Panc1 (cell line): ENCODE results near the gene TSHZ3. TPM values are rescaled to one million over a fixed set of nuclear protein-coding genes. Genes with fewer than 3 reads are reported as not detected.

Source experiments
- ATAC-seq: fragments of 200-7000 bp; cut with Tn5 transposase; 2 replicates; pipeline ENCODE4 v1.9.1; 2020; ENCODE audit warnings: mild to moderate bottlenecking, moderate library complexity
- BruUV-seq: library from RNA; stranded (reverse); fragments of 400-500 nt; replicated peaks from 2 replicates; lab custom pipeline; 2021; lab: Mats Ljungman, UMichigan
- CTCF ChIA-PET: fragments of 300-600 bp; sonication (Branson Sonifier 250); formaldehyde crosslinking; loops from one replicate; lab custom pipeline; 2022; ENCODE audit warnings: antibody characterized with exemption; lab: Charles Lee
- POLR2A ChIA-PET: fragments of 300-600 bp; sonication (Branson Sonifier 250); formaldehyde crosslinking; loops from one replicate; lab custom pipeline; 2022; ENCODE audit warnings: antibody characterized with exemption; lab: Charles Lee
- DNase-seq: peaks from one replicate; pipeline ENCODE4 v3.0.0-alpha.2; 2010; ENCODE audit warnings: low read depth, low spot score
- H3K27ac ChIP-seq: 2 replicates; pipeline ENCODE4 v1.5.1; 2011; ENCODE audit warnings: mild to moderate bottlenecking, low read length, inconsistent platforms
- H3K27me3 ChIP-seq: fragments of 200-500 bp; sonication (Bioruptor generic); 2 replicates; pipeline ENCODE4 v1.6.0; 2014; ENCODE audit warnings: low read length, inconsistent platforms; ENCODE audit not compliant: control insufficient read depth, insufficient read depth
- H3K36me3 ChIP-seq: fragments of 200-500 bp; sonication (Bioruptor generic); 2 replicates; pipeline ENCODE4 v1.5.1; 2014; ENCODE audit warnings: inconsistent platforms, mild to moderate bottlenecking, low read length, moderate library complexity; ENCODE audit not compliant: control insufficient read depth, insufficient read depth
- H3K4me1 ChIP-seq: 2 replicates; pipeline ENCODE4 v1.5.1; 2011; ENCODE audit warnings: inconsistent platforms, mild to moderate bottlenecking, low read length, moderate library complexity; ENCODE audit not compliant: control insufficient read depth, insufficient read depth
- H3K4me3 ChIP-seq, 2 experiments: 2 replicates each; pipeline ENCODE4 v1.5.1; 2011 to 2012; ENCODE audit warnings: low read depth in 2 of 2, low read length in 2 of 2, mild to moderate bottlenecking in 2 of 2, inconsistent platforms in 1 of 2, moderate library complexity in 1 of 2
- H3K9me3 ChIP-seq: fragments of 200-500 bp; sonication (Bioruptor generic); 2 replicates; pipeline ENCODE4 v1.5.1; 2014; ENCODE audit warnings: low read depth, mild to moderate bottlenecking, inconsistent platforms, low read length, moderate library complexity; ENCODE audit not compliant: control insufficient read depth, insufficient read depth
- POLR2AphosphoS5 ChIP-seq: IDR thresholded peaks from 2 replicates; pipeline ENCODE4 v1.6.1; 2012; ENCODE audit warnings: mild to moderate bottlenecking, low read depth, low read length, moderate library complexity
- SIN3A ChIP-seq: IDR thresholded peaks from 2 replicates; pipeline ENCODE4 v1.6.1; 2012; ENCODE audit warnings: low read depth, mild to moderate bottlenecking, low read length, moderate library complexity, borderline replicate concordance; ENCODE audit not compliant: insufficient read depth
- TCF7L2 ChIP-seq: IDR thresholded peaks from 2 replicates; pipeline ENCODE4 v1.6.1; 2011; ENCODE audit warnings: mild to moderate bottlenecking, low read depth, low read length, inconsistent platforms
- in situ Hi-C: cut with HindIII; loops from 2 replicates; pipeline ENCODE4 v1.10.0; 2016; ENCODE audit warnings: low sequenced_read_pairs, low pct_unique_long_range_greater_than_20kb
- intact Hi-C: fragments of 100-400 bp; cut with micrococcal nuclease; formaldehyde crosslinking; loops from one replicate; pipeline ENCODE4 v1.10.0; 2022; ENCODE audit not compliant: unreplicated experiment
- total RNA-seq: library from RNA; stranded (reverse); gene quantifications from one replicate; pipeline ENCODE4 v1.2.1, GENCODE V29; 2021; ENCODE audit not compliant: unreplicated experiment
- TF ChIP-seq, protein P1 (sequence below): fragments of 450-650 bp; IDR thresholded peaks from 2 replicates; pipeline ENCODE4 v1.5.1; 2017; ENCODE audit warnings: mild to moderate bottlenecking
- TF ChIP-seq, protein P2 (sequence below), 2 experiments: IDR thresholded peaks; 2 replicates each; pipeline ENCODE4 v1.6.1; 2011 to 2012; ENCODE audit warnings: low read depth in 2 of 2, control low read depth in 1 of 2, low read length in 1 of 2, mild to moderate bottlenecking in 1 of 2, moderate library complexity in 1 of 2; ENCODE audit not compliant: insufficient read depth in 1 of 2

TSHZ3 gene
- total RNA-seq, 1 experiment from 2014 or later: 7.8 TPM

DNA sequence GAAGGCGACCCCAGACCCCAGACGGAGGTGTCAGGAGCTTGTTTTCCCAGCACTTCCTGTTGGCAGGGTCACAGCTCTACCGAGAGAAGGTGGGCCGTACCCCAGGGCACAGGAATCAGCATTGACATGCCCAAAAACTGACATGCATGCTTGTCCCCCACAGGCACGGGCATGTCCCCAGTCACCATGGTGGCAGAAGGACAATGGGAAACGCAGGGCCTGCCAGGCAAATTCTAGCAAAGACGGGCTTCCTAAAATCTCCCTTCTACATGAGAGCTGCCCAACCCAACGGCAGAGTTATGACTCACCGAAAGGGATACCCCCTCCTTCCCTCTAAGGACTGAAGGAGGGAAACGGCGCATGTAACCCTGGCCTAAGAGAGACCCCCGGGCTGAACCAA lies 18.5 kb downstream of the TSHZ3 start:
- in situ Hi-C loops: no loop called here
- H3K9me3 ChIP-seq: no peaks in the 10 kb centered on the region
- BruUV-seq: no TSS peak
- intact Hi-C loops: no loop called here
- no peaks in the 10 kb centered on the region for H3K4me1 ChIP-seq
- no peak for DNase-seq
- no peak for ATAC-seq
- POLR2A ChIA-PET: interaction anchor here (0.6 kb wide), 1 partner anchor 1005 kb away, joined by 5 read pairs; no protein-coding TSS in a partner anchor
- H3K27ac ChIP-seq: no peak overlapping the region
- H3K27me3 ChIP-seq: no peaks in the 10 kb centered on the region
- no peak overlapping the region for H3K4me3 ChIP-seq
- H3K36me3 ChIP-seq: no peaks in the 10 kb centered on the region
- CTCF ChIA-PET: no interaction called here
- TF ChIP-seq POLR2AphosphoS5 (no peak), TCF7L2 (no peak), SIN3A (no peak)
- TF ChIP-seq, protein P1, sequence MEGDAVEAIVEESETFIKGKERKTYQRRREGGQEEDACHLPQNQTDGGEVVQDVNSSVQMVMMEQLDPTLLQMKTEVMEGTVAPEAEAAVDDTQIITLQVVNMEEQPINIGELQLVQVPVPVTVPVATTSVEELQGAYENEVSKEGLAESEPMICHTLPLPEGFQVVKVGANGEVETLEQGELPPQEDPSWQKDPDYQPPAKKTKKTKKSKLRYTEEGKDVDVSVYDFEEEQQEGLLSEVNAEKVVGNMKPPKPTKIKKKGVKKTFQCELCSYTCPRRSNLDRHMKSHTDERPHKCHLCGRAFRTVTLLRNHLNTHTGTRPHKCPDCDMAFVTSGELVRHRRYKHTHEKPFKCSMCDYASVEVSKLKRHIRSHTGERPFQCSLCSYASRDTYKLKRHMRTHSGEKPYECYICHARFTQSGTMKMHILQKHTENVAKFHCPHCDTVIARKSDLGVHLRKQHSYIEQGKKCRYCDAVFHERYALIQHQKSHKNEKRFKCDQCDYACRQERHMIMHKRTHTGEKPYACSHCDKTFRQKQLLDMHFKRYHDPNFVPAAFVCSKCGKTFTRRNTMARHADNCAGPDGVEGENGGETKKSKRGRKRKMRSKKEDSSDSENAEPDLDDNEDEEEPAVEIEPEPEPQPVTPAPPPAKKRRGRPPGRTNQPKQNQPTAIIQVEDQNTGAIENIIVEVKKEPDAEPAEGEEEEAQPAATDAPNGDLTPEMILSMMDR: no peak
- TF ChIP-seq, protein P2, sequence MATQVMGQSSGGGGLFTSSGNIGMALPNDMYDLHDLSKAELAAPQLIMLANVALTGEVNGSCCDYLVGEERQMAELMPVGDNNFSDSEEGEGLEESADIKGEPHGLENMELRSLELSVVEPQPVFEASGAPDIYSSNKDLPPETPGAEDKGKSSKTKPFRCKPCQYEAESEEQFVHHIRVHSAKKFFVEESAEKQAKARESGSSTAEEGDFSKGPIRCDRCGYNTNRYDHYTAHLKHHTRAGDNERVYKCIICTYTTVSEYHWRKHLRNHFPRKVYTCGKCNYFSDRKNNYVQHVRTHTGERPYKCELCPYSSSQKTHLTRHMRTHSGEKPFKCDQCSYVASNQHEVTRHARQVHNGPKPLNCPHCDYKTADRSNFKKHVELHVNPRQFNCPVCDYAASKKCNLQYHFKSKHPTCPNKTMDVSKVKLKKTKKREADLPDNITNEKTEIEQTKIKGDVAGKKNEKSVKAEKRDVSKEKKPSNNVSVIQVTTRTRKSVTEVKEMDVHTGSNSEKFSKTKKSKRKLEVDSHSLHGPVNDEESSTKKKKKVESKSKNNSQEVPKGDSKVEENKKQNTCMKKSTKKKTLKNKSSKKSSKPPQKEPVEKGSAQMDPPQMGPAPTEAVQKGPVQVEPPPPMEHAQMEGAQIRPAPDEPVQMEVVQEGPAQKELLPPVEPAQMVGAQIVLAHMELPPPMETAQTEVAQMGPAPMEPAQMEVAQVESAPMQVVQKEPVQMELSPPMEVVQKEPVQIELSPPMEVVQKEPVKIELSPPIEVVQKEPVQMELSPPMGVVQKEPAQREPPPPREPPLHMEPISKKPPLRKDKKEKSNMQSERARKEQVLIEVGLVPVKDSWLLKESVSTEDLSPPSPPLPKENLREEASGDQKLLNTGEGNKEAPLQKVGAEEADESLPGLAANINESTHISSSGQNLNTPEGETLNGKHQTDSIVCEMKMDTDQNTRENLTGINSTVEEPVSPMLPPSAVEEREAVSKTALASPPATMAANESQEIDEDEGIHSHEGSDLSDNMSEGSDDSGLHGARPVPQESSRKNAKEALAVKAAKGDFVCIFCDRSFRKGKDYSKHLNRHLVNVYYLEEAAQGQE (IDR thresholded peaks at IDR 0.05; ENCODE audit: insufficient read depth in 1 of 2, low read depth in 2 of 2, low read length in 1 of 2): no peak

DNA sequence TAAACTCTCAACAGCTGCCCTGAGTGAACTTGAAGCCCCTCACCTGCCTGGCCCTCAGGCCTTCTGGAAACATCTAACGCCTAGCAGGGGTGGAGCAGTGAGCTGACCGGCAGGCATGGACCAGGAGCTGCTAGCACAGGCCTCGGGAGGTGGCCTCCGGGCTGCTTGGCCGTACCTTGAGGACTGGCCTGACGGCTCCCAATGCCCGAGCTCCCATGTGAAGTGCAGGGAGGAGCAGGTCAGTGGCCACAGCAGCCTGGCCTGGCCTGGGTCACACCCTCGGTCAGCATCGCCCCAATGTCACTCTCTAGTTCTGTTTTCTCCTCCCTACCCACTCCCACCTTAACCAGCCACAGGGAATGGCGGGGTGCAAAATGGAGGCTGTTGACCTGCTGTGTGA lies 19.0 kb downstream of the TSHZ3 start:
- H3K4me3 ChIP-seq: no peak overlapping the region
- no peaks in the 10 kb centered on the region for H3K27me3 ChIP-seq
- H3K9me3 ChIP-seq: no peaks in the 10 kb centered on the region
- H3K27ac ChIP-seq: no peak overlapping the region
- ChIA-PET POLR2A (interaction anchor here (0.6 kb wide), 2 partner anchors 660 to 1005 kb away, joined by 3 to 5 read pairs; no protein-coding TSS in a partner anchor), CTCF (no interaction called here)
- no TSS peak for BruUV-seq
- no peak for ATAC-seq
- TF ChIP-seq, protein P2 (IDR thresholded peaks at IDR 0.05; ENCODE audit: insufficient read depth in 1 of 2, low read depth in 2 of 2, low read length in 1 of 2): no peak
- TF ChIP-seq POLR2AphosphoS5 (no peak), TCF7L2 (no peak)
- DNase-seq: no peak
- no peaks in the 10 kb centered on the region for H3K4me1 ChIP-seq
- in situ Hi-C loops (no loop called here), intact Hi-C loops (no loop called here)
- no peaks in the 10 kb centered on the region for H3K36me3 ChIP-seq
